GM12878 (cell line): ENCODE measurements around the gene REEP1. TPM values are rescaled to one million over a fixed set of nuclear protein-coding genes. Genes with fewer than 3 reads are reported as not detected.

Experiments
- ATAC-seq: fragments of 200-7000 bp; cut with Tn5 transposase; 3 replicates; pipeline ENCODE4 v1.9.1; 2020; ENCODE audit warnings: mild to moderate bottlenecking, moderate library complexity
- BruUV-seq: library from RNA; stranded (reverse); fragments of 400-500 nt; replicated peaks from 2 replicates; lab custom pipeline; 2021; lab: Mats Ljungman, UMichigan
- CTCF ChIA-PET: fragments of 300-600 bp; sonication (Branson Sonifier 250); formaldehyde crosslinking; extraction: SDS; loops from one replicate; lab custom pipeline; 2021; ENCODE audit warnings: inconsistent platforms; lab: Yijun Ruan, JAX
- POLR2A ChIA-PET: fragments of 350-600 bp; formaldehyde crosslinking; extraction: SDS; loops from one replicate; lab custom pipeline; 2021; ENCODE audit warnings: inconsistent platforms; lab: Charles Lee
- RAD21 ChIA-PET: fragments of 300-600 bp; sonication (Branson Sonifier 250); formaldehyde crosslinking; loops from one replicate; lab custom pipeline; 2023; ENCODE audit warnings: antibody characterized with exemption; ENCODE audit not compliant: unreplicated experiment; lab: Charles Lee
- SMC1A ChIA-PET: fragments of 300-600 bp; sonication (Branson Sonifier 250); formaldehyde crosslinking; loops from one replicate; lab custom pipeline; 2023; ENCODE audit not compliant: unreplicated experiment, uncharacterized antibody; lab: Charles Lee
- DNase-seq: peaks from one replicate; pipeline ENCODE4 v3.0.0-alpha.2; 2011; ENCODE audit warnings: low read depth, low spot score
- FAIRE-seq: peaks from 3 replicates; lab custom pipeline; 2011; peaks lifted over from hg19 to GRCh38; lab: Jason Lieb, UNC
- H2AFZ ChIP-seq: 2 replicates; pipeline ENCODE4 v1.6.0; 2011; ENCODE audit warnings: low read depth, low read length, control low read depth; ENCODE audit not compliant: control insufficient read depth
- H3K27ac ChIP-seq: 2 replicates; pipeline ENCODE4 v1.5.1; 2011; ENCODE audit warnings: control low read depth; ENCODE audit not compliant: control insufficient read depth, insufficient read depth
- H3K27me3 ChIP-seq, 2 experiments: replicated peaks in 1 of 2; 2 replicates each; pipeline versions ENCODE4 v1.6.0 to v1.6.1; 2011; ENCODE audit warnings: low read length in 1 of 2; ENCODE audit not compliant: control insufficient read depth in 2 of 2, insufficient read depth in 2 of 2
- H3K36me3 ChIP-seq, 2 experiments: 2 replicates each; pipeline ENCODE4 v1.5.1; 2011; ENCODE audit warnings: low read length in 1 of 2; ENCODE audit not compliant: control insufficient read depth in 2 of 2, insufficient read depth in 2 of 2
- H3K4me1 ChIP-seq: 2 replicates; pipeline ENCODE4 v1.6.1; 2011; ENCODE audit warnings: mild to moderate bottlenecking, low read length, moderate library complexity, mixed read lengths; ENCODE audit not compliant: control insufficient read depth, insufficient read depth
- H3K4me2 ChIP-seq: 2 replicates; pipeline ENCODE4 v1.6.0; 2011; ENCODE audit warnings: control low read depth; ENCODE audit not compliant: control insufficient read depth, insufficient read depth
- H3K4me3 ChIP-seq: fragments of 200-600 bp; sonication (generic); 2 replicates; pipeline ENCODE4 v1.5.1; 2016
- H3K79me2 ChIP-seq: 2 replicates; pipeline ENCODE4 v1.6.0; 2011; ENCODE audit warnings: low read length; ENCODE audit not compliant: control insufficient read depth, insufficient read depth
- H3K9ac ChIP-seq: 2 replicates; pipeline ENCODE4 v1.8.0; 2011; ENCODE audit warnings: low read length, control low read depth, mixed read lengths; ENCODE audit not compliant: control insufficient read depth, insufficient read depth
- H3K9me3 ChIP-seq: replicated peaks from 3 replicates; pipeline ENCODE4 v1.5.1; 2011; ENCODE audit warnings: mild to moderate bottlenecking, low read length; ENCODE audit not compliant: control insufficient read depth, insufficient read depth
- H4K20me1 ChIP-seq: 2 replicates; pipeline ENCODE4 v1.6.0; 2011; ENCODE audit not compliant: control insufficient read depth, insufficient read depth
- ASH2L ChIP-seq: fragments of 300-600, 200-600 bp; sonication (generic); IDR thresholded peaks from 2 replicates; pipeline ENCODE4 v1.6.1; 2017; ENCODE audit warnings: low read depth, mild to moderate bottlenecking, borderline replicate concordance
- BACH1 ChIP-seq: fragments of 450-650 bp; IDR thresholded peaks from 2 replicates; pipeline ENCODE4 v1.6.1; 2017; ENCODE audit warnings: mild to moderate bottlenecking, borderline replicate concordance
- BCL11A ChIP-seq: IDR thresholded peaks from 2 replicates; pipeline ENCODE4 v1.6.1; 2011; ENCODE audit warnings: low read depth, low read length
- BMI1 ChIP-seq: fragments of 450-650 bp; IDR thresholded peaks from 2 replicates; pipeline ENCODE4 v1.6.1; 2016; ENCODE audit warnings: mild to moderate bottlenecking, moderate library complexity, borderline replicate concordance
- EED ChIP-seq: sonication (generic); IDR thresholded peaks from 2 replicates; pipeline ENCODE4 v1.6.1; 2016; ENCODE audit warnings: antibody characterized with exemption, low read depth
- ETV6 ChIP-seq, 2 experiments: fragments of 450-650 bp in 1 of 2; IDR thresholded peaks in 1 of 2; conservative IDR thresholded peaks in 1 of 2; 2 replicates each; pipeline ENCODE4 v1.6.1; 2014; ENCODE audit warnings: antibody characterized with exemption in 1 of 2, borderline replicate concordance in 1 of 2, low read depth in 1 of 2, mild to moderate bottlenecking in 1 of 2, moderate library complexity in 1 of 2
- GABPA ChIP-seq: IDR thresholded peaks from 2 replicates; pipeline ENCODE4 v1.6.1; 2014; ENCODE audit warnings: antibody characterized with exemption, low read depth, mild to moderate bottlenecking, inconsistent platforms
- HDAC2 ChIP-seq: fragments of 200-600 bp; sonication (generic); IDR thresholded peaks from 2 replicates; pipeline ENCODE4 v1.6.1; 2017
- HDAC6 ChIP-seq: fragments of 200-600 bp; sonication (generic); IDR thresholded peaks from one replicate; pipeline ENCODE4 v1.8.0; 2017; ENCODE audit warnings: antibody characterized with exemption; ENCODE audit not compliant: unreplicated experiment
- MTA3 ChIP-seq: IDR thresholded peaks from 2 replicates; pipeline ENCODE4 v1.6.1; 2012; ENCODE audit warnings: low read length, inconsistent platforms, borderline replicate concordance
- NFYB ChIP-seq: IDR thresholded peaks from 2 replicates; pipeline ENCODE4 v1.6.1; 2011; ENCODE audit warnings: low read depth, mild to moderate bottlenecking, low read length, improper control_type of control experiment, moderate library complexity; ENCODE audit not compliant: insufficient read depth
- RAD21 ChIP-seq: IDR thresholded peaks from 2 replicates; pipeline ENCODE4 v1.6.1; 2011; ENCODE audit warnings: mild to moderate bottlenecking, low read depth, low read length, moderate library complexity; ENCODE audit not compliant: insufficient read depth
- RCOR1 ChIP-seq: conservative IDR thresholded peaks from 2 replicates; pipeline ENCODE4 v1.6.1; 2012; ENCODE audit warnings: low read depth, low read length, improper control_type of control experiment
- RELA ChIP-seq: fragments of 450-650 bp; IDR thresholded peaks from 2 replicates; pipeline ENCODE4 v1.8.0; 2014; ENCODE audit warnings: borderline replicate concordance; ENCODE audit not compliant: partially characterized antibody
- RUNX3 ChIP-seq: IDR thresholded peaks from 2 replicates; pipeline ENCODE4 v1.6.1; 2012; ENCODE audit warnings: low read length, inconsistent platforms
- SMAD1 ChIP-seq: fragments of 450-650 bp; IDR thresholded peaks from 2 replicates; pipeline ENCODE4 v1.6.1; 2018; ENCODE audit warnings: mild to moderate bottlenecking, low read depth; ENCODE audit not compliant: partially characterized antibody
- SUZ12 ChIP-seq: fragments of 200-600 bp; sonication (generic); IDR thresholded peaks from one replicate; pipeline ENCODE4 v1.6.1; 2018; ENCODE audit warnings: antibody characterized with exemption, mild to moderate bottlenecking; ENCODE audit not compliant: unreplicated experiment
- TCF12 ChIP-seq: IDR thresholded peaks from 2 replicates; pipeline ENCODE4 v1.6.1; 2011; ENCODE audit warnings: low read depth, mild to moderate bottlenecking, low read length
- ZBED1 ChIP-seq: IDR thresholded peaks from 2 replicates; pipeline ENCODE4 v1.6.1; 2016; ENCODE audit warnings: borderline replicate concordance
- WGBS: methylation state at CpG from one replicate; pipeline ENCODE4 v1.1.6; 2016; ENCODE audit warnings: low lambda C conversion rate; ENCODE audit not compliant: insufficient replicate concordance, insufficient coverage; ENCODE audit errors: missing lambda C conversion rate; 5-methylcytosine and 5-hydroxymethylcytosine counted together
- in situ Hi-C: fragments of 300-500 bp; cut with MboI; formaldehyde crosslinking; loops from 9 replicates; pipeline ENCODE4 v1.14.3; 2018; ENCODE audit warnings: mixed read lengths
- intact Hi-C: fragments of 100-400 bp; cut with micrococcal nuclease; formaldehyde crosslinking; loops from one replicate; pipeline ENCODE4 v1.14.2; 2022; ENCODE audit not compliant: unreplicated experiment
- polyA plus RNA-seq, 11 experiments: library from polyadenylated mRNA; depleted of rRNA in 4 of 11; unstranded in 6 of 11; stranded (reverse) in 5 of 11; fragments of >200 nt; fragmentation: Nextera tagmentation in 4 of 11; fragmentation: Illumina TruSeq in 1 of 11; extraction: Ambion mirVana in 4 of 11; extraction: Trizol in 1 of 11; gene quantifications; 1 replicate in 1 of 11; 2 replicates in 10 of 11; pipeline versions ENCODE4 v1.2.1 to v1.2.3, GENCODE V29; 2011 to 2016; ENCODE audit warnings: inconsistent platforms in 2 of 11, missing spikeins in 2 of 11, low read depth in 1 of 11
- total RNA-seq, 4 experiments: library from RNA; depleted of rRNA in 3 of 4; stranded (reverse); fragments of >200 nt in 3 of 4; fragmentation: Illumina TruSeq in 1 of 4; extraction: Trizol in 1 of 4; gene quantifications; 2 replicates each; pipeline versions ENCODE4 v1.2.1 to v1.2.3, GENCODE V29; 2013 to 2021
- TF ChIP-seq, protein P1 (sequence below): fragments of 150-350 bp; IDR thresholded peaks from 2 replicates; pipeline ENCODE4 v1.6.1; 2014; ENCODE audit warnings: mild to moderate bottlenecking, low read depth, low read length
- TF ChIP-seq, protein P2 (sequence below): fragments of 450-650 bp; IDR thresholded peaks from 2 replicates; pipeline ENCODE4 v1.6.1; 2016; ENCODE audit warnings: mild to moderate bottlenecking

The REEP1 gene
- total and polyA plus RNA-seq, 10 of the 15 experiments (the other 5 are each of a cell fraction or from before 2014, with no cell fraction given) = 0.02 to 0.30 (median 0.09) TPM; not detected in 1

DNA sequence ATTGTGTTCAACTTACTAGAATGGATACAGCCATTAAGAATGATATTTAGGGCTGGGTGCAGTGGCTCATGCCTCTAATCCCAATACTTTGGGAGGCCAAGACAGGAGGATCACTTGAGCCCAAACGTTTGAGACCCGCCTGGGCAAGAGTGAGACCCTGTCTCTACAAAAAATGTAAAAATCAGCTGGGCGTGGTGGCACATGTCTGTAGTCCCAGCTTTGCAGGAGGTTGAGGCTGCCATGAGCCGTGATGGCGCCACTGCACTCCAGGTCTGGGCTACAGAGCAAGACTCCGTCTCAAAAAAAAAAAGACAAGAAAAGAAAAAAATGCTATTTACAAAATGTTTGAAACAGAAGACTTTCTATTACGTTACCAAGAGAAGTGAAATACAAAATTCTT lies 30.0 kb downstream of the REEP1 start:
- no peak for FAIRE-seq
- no peaks in the 10 kb centered on the region for H3K36me3 ChIP-seq
- in situ Hi-C loops = no loop called here

DNA sequence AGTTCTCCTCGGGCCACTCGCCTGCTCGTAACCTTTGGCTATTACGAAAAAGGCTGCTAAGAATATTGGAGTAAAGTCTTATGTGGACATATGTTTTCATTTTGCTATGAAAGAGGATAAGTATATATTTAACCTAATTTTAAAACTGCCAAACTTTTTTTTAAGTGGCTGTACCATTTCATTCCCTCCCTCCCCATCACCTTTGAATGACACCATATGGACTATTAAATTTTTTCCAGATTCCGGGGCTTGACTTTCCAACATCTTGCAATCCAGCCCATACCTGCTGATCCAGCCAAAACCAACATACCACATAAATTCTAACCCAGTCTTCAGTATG lies 31.5 kb downstream of the REEP1 start:
- no TSS peak for BruUV-seq
- Histone ChIP-seq H3K79me2 (no peaks in the 10 kb centered on the region), H2AFZ (no peak overlapping the region), H3K27ac (no peak overlapping the region), H3K27me3 (peaks cover 0 to 2% of the 10 kb centered on the region in 2 experiments; a peak in 1 of 4 replicates), H4K20me1 (no peaks in the 10 kb centered on the region), H3K4me2 (no peak overlapping the region), H3K36me3 (no peaks in the 10 kb centered on the region), H3K9me3 (no peaks in the 10 kb centered on the region), H3K9ac (no peak overlapping the region), H3K4me1 (no peaks in the 10 kb centered on the region), H3K4me3 (no peak overlapping the region)
- FAIRE-seq (no peak), ATAC-seq (no peak), DNase-seq (no peak)
- WGBS = 48% methylated on average over 5 of the region's 5 CpGs
- in situ Hi-C loops (no loop called here), intact Hi-C loops (no loop called here)
- SMC1A ChIA-PET = interaction anchor here (1.2 to 1.6 kb wide), 2 partner anchors 80 to 85 kb away, joined by 5 to 8 read pairs; no protein-coding TSS in a partner anchor
- RAD21 ChIA-PET = no interaction called here
- POLR2A ChIA-PET = no interaction called here
- CTCF ChIA-PET = interaction anchor here (0.7 to 12.3 kb wide), 2 partner anchors 10 to 83 kb away, joined by 3 to 278 read pairs; no protein-coding TSS in a partner anchor
- TF ChIP-seq, protein P1, sequence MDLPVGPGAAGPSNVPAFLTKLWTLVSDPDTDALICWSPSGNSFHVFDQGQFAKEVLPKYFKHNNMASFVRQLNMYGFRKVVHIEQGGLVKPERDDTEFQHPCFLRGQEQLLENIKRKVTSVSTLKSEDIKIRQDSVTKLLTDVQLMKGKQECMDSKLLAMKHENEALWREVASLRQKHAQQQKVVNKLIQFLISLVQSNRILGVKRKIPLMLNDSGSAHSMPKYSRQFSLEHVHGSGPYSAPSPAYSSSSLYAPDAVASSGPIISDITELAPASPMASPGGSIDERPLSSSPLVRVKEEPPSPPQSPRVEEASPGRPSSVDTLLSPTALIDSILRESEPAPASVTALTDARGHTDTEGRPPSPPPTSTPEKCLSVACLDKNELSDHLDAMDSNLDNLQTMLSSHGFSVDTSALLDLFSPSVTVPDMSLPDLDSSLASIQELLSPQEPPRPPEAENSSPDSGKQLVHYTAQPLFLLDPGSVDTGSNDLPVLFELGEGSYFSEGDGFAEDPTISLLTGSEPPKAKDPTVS = no peak
- no peak for TF ChIP-seq SUZ12
- no peak for TF ChIP-seq ETV6 (conservative IDR thresholded peaks at IDR 0.05 in 1 of 2, IDR thresholded peaks at IDR 0.05 in 1 of 2; ENCODE audit: borderline replicate concordance in 1 of 2, low read depth in 1 of 2)
- TF ChIP-seq EED = no peak
- no peak for TF ChIP-seq RUNX3
- no peak for TF ChIP-seq TCF12
- TF ChIP-seq, protein P2, sequence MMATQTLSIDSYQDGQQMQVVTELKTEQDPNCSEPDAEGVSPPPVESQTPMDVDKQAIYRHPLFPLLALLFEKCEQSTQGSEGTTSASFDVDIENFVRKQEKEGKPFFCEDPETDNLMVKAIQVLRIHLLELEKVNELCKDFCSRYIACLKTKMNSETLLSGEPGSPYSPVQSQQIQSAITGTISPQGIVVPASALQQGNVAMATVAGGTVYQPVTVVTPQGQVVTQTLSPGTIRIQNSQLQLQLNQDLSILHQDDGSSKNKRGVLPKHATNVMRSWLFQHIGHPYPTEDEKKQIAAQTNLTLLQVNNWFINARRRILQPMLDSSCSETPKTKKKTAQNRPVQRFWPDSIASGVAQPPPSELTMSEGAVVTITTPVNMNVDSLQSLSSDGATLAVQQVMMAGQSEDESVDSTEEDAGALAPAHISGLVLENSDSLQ = no peak
- no peak for TF ChIP-seq RAD21
- no peak for TF ChIP-seq NFYB
- no peak for TF ChIP-seq BMI1
- no peak for TF ChIP-seq MTA3
- TF ChIP-seq GABPA = no peak
- TF ChIP-seq ASH2L = no peak

More for the DNA sequence above, 30.0 kb downstream of the REEP1 start:
- no peak overlapping the region for H2AFZ ChIP-seq
- H3K4me3 ChIP-seq = no peak overlapping the region
- no peak overlapping the region for H3K9ac ChIP-seq
- no peak for ATAC-seq
- SMC1A ChIA-PET = interaction anchor here (1.2 to 1.5 kb wide), 2 partner anchors 9 to 86 kb away, joined by 4 read pairs; no protein-coding TSS in a partner anchor
- TF ChIP-seq RCOR1 (no peak), HDAC2 (no peak), RELA (no peak), SMAD1 (no peak), BCL11A (no peak), BACH1 (no peak), ZBED1 (no peak), HDAC6 (no peak)
- no peak overlapping the region for H3K27ac ChIP-seq
- RAD21 ChIA-PET = no interaction called here
- H4K20me1 ChIP-seq = no peaks in the 10 kb centered on the region
- CTCF ChIA-PET = interaction anchor here (0.9 to 1.4 kb wide), 3 partner anchors 9 to 62 kb away, joined by 3 to 5 read pairs (median 5); no protein-coding TSS in a partner anchor
- POLR2A ChIA-PET = no interaction called here
- H3K4me1 ChIP-seq = no peaks in the 10 kb centered on the region
- H3K9me3 ChIP-seq = no peaks in the 10 kb centered on the region
- DNase-seq = no peak
- H3K79me2 ChIP-seq = no peaks in the 10 kb centered on the region
- WGBS = 34% methylated on average over 4 of the region's 7 CpGs
- no peak overlapping the region for H3K4me2 ChIP-seq
- peaks cover 0 to 2% of the 10 kb centered on the region in 2 experiments; a peak in 1 of 4 replicates for H3K27me3 ChIP-seq
- BruUV-seq = no TSS peak
- intact Hi-C loops = no loop called here
